Measurements from ENCODE around the gene MTMR11. TPM values are rescaled to one million over a fixed set of nuclear protein-coding genes. Genes with fewer than 3 reads are reported as not detected.
A peak's percentile ranks its signal among the peaks of the same experiment; 100 is the strongest.

MTMR11 gene
- total RNA-seq, 1 experiment from 2014 or later: 10.5 TPM

- Histone ChIP-seq H3K36me3 (ENCODE audit: control insufficient read depth in 1 of 2, insufficient read depth in 2 of 2, low read length in 2 of 2) (peaks cover 3 to 6% of the 10 kb centered on the region in 2 experiments; a peak in 2 of 4 replicates), H4K20me1 (ENCODE audit: insufficient read depth) (peaks cover 2% of the 10 kb centered on the region; the same call in 1 of the 2 replicates), H3K27me3 (ENCODE audit: insufficient read depth, low read length) (no peaks in the 10 kb centered on the region), H3K27ac (ENCODE audit: low read depth, low read length) (no peak overlapping the region), H2AFZ (ENCODE audit: low read depth, low read length, poor library complexity, severe bottlenecking) (no peak overlapping the region), H3K9me3 (ENCODE audit: control insufficient read depth in 1 of 2, insufficient read depth in 1 of 2, low read depth in 1 of 2, low read length in 2 of 2) (no peaks in the 10 kb centered on the region), H3K79me2 (ENCODE audit: insufficient read depth, low read length) (peaks cover 17% of the 10 kb centered on the region), H3K4me3 (replicated peaks in 1 of 2; ENCODE audit: low read depth in 1 of 2, low read length in 2 of 2) (no peak overlapping the region), H3K9ac (ENCODE audit: low read length) (no peak overlapping the region), H3K4me2 (ENCODE audit: low read length) (peak overlapping the region; percentile 33), H3K9me2 (ENCODE audit: insufficient read depth) (no peaks in the 10 kb centered on the region), H3K4me1 (ENCODE audit: control insufficient read depth in 1 of 2, insufficient read depth in 2 of 2, low read length in 2 of 2) (peaks cover 11 to 33% of the 10 kb centered on the region in 2 experiments)
- ChIA-PET RAD21 (ENCODE audit: low non-redundant PET in 1 of 2, low total read pairs in 2 of 2, uncharacterized antibody in 2 of 2, unreplicated experiment in 2 of 2) (no interaction called here), POLR2A (interaction anchor here (0.6 kb wide), 1 partner anchor 12 kb away, joined by 5 read pairs; no protein-coding TSS in a partner anchor), CTCF (no interaction called here)
- ATAC-seq (no peak), DNase-seq (ENCODE audit: low read depth, low spot score) (no peak)
- no TSS peak for BruUV-seq (replicated peaks)
- intact Hi-C loops (cut with micrococcal nuclease): no loop called here
- TF ChIP-seq EZH2phosphoT487 (IDR thresholded peaks at IDR 0.05; ENCODE audit: borderline replicate concordance) (no peak), SIN3A (IDR thresholded peaks at IDR 0.05; ENCODE audit: low read depth) (no peak), CEBPB (IDR thresholded peaks at IDR 0.05; ENCODE audit: low read depth) (no peak), EGR1 (IDR thresholded peaks at IDR 0.05; ENCODE audit: low read depth) (no peak)
These were observed 5.4 kb downstream of the MTMR11 start for GRCh38 chr1:149931212-149931790.

- H3K9me2 ChIP-seq (ENCODE audit: insufficient read depth): no peaks in the 10 kb centered on the region
- BruUV-seq (replicated peaks): no TSS peak
- DNase-seq (ENCODE audit: low read depth, low spot score) (no peak), ATAC-seq (no peak)
- no peak overlapping the region for H3K9ac ChIP-seq (ENCODE audit: low read length)
- TF ChIP-seq ZBTB33 (IDR thresholded peaks at IDR 0.05; ENCODE audit: extremely low read depth, insufficient replicate concordance, low read length) (no peak), CEBPB (IDR thresholded peaks at IDR 0.05; ENCODE audit: low read depth) (no peak), FOSL1 (IDR thresholded peaks at IDR 0.05; ENCODE audit: low read depth) (no peak), POLR2A (IDR thresholded peaks at IDR 0.05; ENCODE audit: borderline replicate concordance, extremely low read depth, insufficient read depth, insufficient read length) (no peak), CBX3 (IDR thresholded peaks at IDR 0.05; ENCODE audit: low read depth) (no peak), EZH2 (IDR thresholded peaks at IDR 0.05) (no peak), ZNF274 (IDR thresholded peaks at IDR 0.05; ENCODE audit: low read depth, low read length) (no peak), SIN3A (IDR thresholded peaks at IDR 0.05; ENCODE audit: low read depth) (no peak), RAD21 (IDR thresholded peaks at IDR 0.05; ENCODE audit: low read depth) (no peak), EZH2phosphoT487 (IDR thresholded peaks at IDR 0.05; ENCODE audit: borderline replicate concordance) (no peak), SRF (IDR thresholded peaks at IDR 0.05; ENCODE audit: low read depth) (no peak), REST (IDR thresholded peaks at IDR 0.05; ENCODE audit: low read depth) (no peak)
- no peak overlapping the region for H2AFZ ChIP-seq (ENCODE audit: low read depth, low read length, poor library complexity, severe bottlenecking)
- peaks cover 5% of the 10 kb centered on the region; the same call in 1 of the 2 replicates for H4K20me1 ChIP-seq (ENCODE audit: insufficient read depth)
- intact Hi-C loops (cut with micrococcal nuclease): no loop called here
- H3K4me2 ChIP-seq (ENCODE audit: low read length): no peak overlapping the region
- peaks cover 15 to 19% of the 10 kb centered on the region in 2 experiments; a peak in 3 of 4 replicates for H3K36me3 ChIP-seq (ENCODE audit: control insufficient read depth in 1 of 2, insufficient read depth in 2 of 2, low read length in 2 of 2)
- H3K79me2 ChIP-seq (ENCODE audit: insufficient read depth, low read length): peaks cover 31% of the 10 kb centered on the region
- no peaks in the 10 kb centered on the region for H3K9me3 ChIP-seq (ENCODE audit: control insufficient read depth in 1 of 2, insufficient read depth in 1 of 2, low read depth in 1 of 2, low read length in 2 of 2)
- POLR2A ChIA-PET: interaction anchor here (2.3 to 2.5 kb wide), 2 partner anchors 9 to 42 kb away, joined by 23 to 29 read pairs; a partner anchor contains a TSS
- CTCF ChIA-PET: no interaction called here
- RAD21 ChIA-PET (ENCODE audit: low non-redundant PET in 1 of 2, low total read pairs in 2 of 2, uncharacterized antibody in 2 of 2, unreplicated experiment in 2 of 2): no interaction called here
- no peaks in the 10 kb centered on the region for H3K27me3 ChIP-seq (ENCODE audit: insufficient read depth, low read length)
- no peak overlapping the region for H3K27ac ChIP-seq (ENCODE audit: low read depth, low read length)
- peaks cover 9 to 31% of the 10 kb centered on the region in 2 experiments; a peak in 3 of 4 replicates for H3K4me1 ChIP-seq (ENCODE audit: control insufficient read depth in 1 of 2, insufficient read depth in 2 of 2, low read length in 2 of 2)
- H3K4me3 ChIP-seq (replicated peaks in 1 of 2; ENCODE audit: low read depth in 1 of 2, low read length in 2 of 2): no peak overlapping the region
These were observed 6.8 kb downstream of the MTMR11 start for GRCh38 chr1:149929856-149930255.

Measured in HCT116 (cell line).